ENCODE results near the gene ANKRD18A.

GRCh38 chr9:38521762-38522161, 98.6 kb downstream of the ANKRD18A start:
- TF ChIP-seq ZNF292 (tag by site-specific recombination; IDR thresholded peaks at IDR 0.05; ENCODE audit: borderline replicate concordance, low read depth) (no peak), PBX3 (CRISPR knock-in tag; IDR thresholded peaks at IDR 0.05) (no peak), CTCF (tag by site-specific recombination; IDR thresholded peaks at IDR 0.05) (no peak), ZBTB7A (tag by site-specific recombination; IDR thresholded peaks at IDR 0.05; ENCODE audit: low read depth) (no peak), REPIN1 (tag by site-specific recombination; IDR thresholded peaks at IDR 0.05; ENCODE audit: low read depth) (no peak), SETDB1 (IDR thresholded peaks at IDR 0.05; ENCODE audit: insufficient read length, low read length) (no peak), ZNF311 (tag by site-specific recombination; IDR thresholded peaks at IDR 0.05; ENCODE audit: borderline replicate concordance) (no peak), REST (tag by site-specific recombination; IDR thresholded peaks at IDR 0.05) (no peak)
- TF ChIP-seq, protein P1, sequence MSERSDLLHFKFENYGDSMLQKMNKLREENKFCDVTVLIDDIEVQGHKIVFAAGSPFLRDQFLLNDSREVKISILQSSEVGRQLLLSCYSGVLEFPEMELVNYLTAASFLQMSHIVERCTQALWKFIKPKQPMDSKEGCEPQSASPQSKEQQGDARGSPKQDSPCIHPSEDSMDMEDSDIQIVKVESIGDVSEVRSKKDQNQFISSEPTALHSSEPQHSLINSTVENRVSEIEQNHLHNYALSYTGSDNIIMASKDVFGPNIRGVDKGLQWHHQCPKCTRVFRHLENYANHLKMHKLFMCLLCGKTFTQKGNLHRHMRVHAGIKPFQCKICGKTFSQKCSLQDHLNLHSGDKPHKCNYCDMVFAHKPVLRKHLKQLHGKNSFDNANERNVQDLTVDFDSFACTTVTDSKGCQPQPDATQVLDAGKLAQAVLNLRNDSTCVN (tag by site-specific recombination; optimal IDR thresholded peaks at IDR 0.05), result no peak
- TF ChIP-seq, protein P2, sequence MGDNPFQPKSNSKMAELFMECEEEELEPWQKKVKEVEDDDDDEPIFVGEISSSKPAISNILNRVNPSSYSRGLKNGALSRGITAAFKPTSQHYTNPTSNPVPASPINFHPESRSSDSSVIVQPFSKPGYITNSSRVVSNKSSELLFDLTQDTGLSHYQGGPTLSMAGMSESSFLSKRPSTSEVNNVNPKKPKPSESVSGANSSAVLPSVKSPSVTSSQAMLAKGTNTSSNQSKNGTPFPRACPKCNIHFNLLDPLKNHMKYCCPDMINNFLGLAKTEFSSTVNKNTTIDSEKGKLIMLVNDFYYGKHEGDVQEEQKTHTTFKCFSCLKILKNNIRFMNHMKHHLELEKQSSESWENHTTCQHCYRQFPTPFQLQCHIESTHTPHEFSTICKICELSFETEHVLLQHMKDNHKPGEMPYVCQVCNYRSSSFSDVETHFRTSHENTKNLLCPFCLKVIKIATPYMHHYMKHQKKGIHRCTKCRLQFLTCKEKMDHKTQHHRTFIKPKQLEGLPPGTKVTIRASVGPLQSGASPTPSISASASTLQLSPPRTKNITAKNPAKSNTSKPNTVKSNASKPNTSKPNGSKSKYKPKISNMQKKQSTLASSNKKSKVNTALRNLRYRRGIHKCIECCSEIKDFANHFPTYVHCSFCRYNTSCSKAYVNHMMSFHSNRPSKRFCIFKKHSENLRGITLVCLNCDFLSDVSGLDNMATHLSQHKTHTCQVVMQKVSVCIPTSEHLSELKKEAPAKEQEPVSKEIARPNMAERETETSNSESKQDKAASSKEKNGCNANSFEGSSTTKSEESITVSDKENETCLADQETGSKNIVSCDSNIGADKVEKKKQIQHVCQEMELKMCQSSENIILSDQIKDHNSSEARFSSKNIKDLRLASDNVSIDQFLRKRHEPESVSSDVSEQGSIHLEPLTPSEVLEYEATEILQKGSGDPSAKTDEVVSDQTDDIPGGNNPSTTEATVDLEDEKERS (tag by site-specific recombination; IDR thresholded peaks at IDR 0.05), result no peak

All from HEK293 (cell line).